Measurements from ENCODE around the gene FLG. TPM values are rescaled to one million over a fixed set of nuclear protein-coding genes. Genes with fewer than 3 reads are reported as not detected.

FLG gene
- total and polyA plus RNA-seq, 10 of the 15 experiments (the other 5 are each of a cell fraction or from before 2014, with no cell fraction given) = not detected

DNA sequence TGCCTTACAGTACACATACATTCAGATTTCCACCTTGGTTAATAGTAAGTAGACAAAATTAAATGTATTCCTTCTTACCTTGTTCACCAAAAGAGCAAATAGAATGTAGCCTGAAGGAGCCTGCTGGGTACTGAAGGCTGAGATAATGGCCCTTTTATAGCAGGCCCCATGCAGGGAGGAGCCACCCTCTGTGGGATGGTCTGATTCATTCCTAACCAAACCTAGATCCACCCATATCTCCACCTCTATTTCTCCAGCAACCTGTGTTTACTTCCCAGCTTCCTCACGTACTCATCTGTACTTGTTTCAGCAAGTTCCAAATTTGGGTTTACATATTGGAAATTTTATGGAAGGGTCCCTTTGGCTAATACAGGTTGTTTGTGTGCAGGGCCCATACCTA, at the start of gene FLG (continued):
- TF ChIP-seq, protein P1, sequence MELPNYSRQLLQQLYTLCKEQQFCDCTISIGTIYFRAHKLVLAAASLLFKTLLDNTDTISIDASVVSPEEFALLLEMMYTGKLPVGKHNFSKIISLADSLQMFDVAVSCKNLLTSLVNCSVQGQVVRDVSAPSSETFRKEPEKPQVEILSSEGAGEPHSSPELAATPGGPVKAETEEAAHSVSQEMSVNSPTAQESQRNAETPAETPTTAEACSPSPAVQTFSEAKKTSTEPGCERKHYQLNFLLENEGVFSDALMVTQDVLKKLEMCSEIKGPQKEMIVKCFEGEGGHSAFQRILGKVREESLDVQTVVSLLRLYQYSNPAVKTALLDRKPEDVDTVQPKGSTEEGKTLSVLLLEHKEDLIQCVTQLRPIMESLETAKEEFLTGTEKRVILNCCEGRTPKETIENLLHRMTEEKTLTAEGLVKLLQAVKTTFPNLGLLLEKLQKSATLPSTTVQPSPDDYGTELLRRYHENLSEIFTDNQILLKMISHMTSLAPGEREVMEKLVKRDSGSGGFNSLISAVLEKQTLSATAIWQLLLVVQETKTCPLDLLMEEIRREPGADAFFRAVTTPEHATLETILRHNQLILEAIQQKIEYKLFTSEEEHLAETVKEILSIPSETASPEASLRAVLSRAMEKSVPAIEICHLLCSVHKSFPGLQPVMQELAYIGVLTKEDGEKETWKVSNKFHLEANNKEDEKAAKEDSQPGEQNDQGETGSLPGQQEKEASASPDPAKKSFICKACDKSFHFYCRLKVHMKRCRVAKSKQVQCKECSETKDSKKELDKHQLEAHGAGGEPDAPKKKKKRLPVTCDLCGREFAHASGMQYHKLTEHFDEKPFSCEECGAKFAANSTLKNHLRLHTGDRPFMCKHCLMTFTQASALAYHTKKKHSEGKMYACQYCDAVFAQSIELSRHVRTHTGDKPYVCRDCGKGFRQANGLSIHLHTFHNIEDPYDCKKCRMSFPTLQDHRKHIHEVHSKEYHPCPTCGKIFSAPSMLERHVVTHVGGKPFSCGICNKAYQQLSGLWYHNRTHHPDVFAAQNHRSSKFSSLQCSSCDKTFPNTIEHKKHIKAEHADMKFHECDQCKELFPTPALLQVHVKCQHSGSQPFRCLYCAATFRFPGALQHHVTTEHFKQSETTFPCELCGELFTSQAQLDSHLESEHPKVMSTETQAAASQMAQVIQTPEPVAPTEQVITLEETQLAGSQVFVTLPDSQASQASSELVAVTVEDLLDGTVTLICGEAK (IDR thresholded peaks at IDR 0.05; ENCODE audit: borderline replicate concordance) = no peak
- TF ChIP-seq CHD2 (IDR thresholded peaks at IDR 0.05; ENCODE audit: borderline replicate concordance, low read depth, low read length) = no peak
- no peak for TF ChIP-seq FOXM1 (IDR thresholded peaks at IDR 0.05; ENCODE audit: low read depth, low read length)

GRCh38 chr1:152374451-152374850, 49.4 kb upstream of the FLG start:
- Histone ChIP-seq H3K4me3 (no peak overlapping the region), H3K9ac (ENCODE audit: control insufficient read depth, insufficient read depth, low read length) (no peak overlapping the region), H3K27me3 (replicated peaks in 1 of 2; ENCODE audit: control insufficient read depth in 2 of 2, insufficient read depth in 2 of 2, low read length in 1 of 2) (no peaks in the 10 kb centered on the region), H3K27ac (ENCODE audit: control insufficient read depth, insufficient read depth) (no peak overlapping the region), H3K36me3 (ENCODE audit: control insufficient read depth in 2 of 2, insufficient read depth in 2 of 2, low read length in 1 of 2) (no peaks in the 10 kb centered on the region), H3K4me1 (ENCODE audit: control insufficient read depth, insufficient read depth, low read length) (no peaks in the 10 kb centered on the region), H3K4me2 (ENCODE audit: control insufficient read depth, insufficient read depth) (no peak overlapping the region), H2AFZ (ENCODE audit: control insufficient read depth, low read depth, low read length) (no peak overlapping the region), H4K20me1 (ENCODE audit: control insufficient read depth, insufficient read depth) (no peaks in the 10 kb centered on the region), H3K9me3 (replicated peaks; ENCODE audit: control insufficient read depth, insufficient read depth, low read length) (no peaks in the 10 kb centered on the region), H3K79me2 (ENCODE audit: control insufficient read depth, insufficient read depth, low read length) (no peaks in the 10 kb centered on the region)
- FAIRE-seq (no peak), DNase-seq (ENCODE audit: low read depth, low spot score) (no peak), ATAC-seq (no peak)
- no TSS peak for BruUV-seq (replicated peaks)
- POLR2A ChIA-PET = no interaction called here
- 64% methylated on average over 3 of the region's 3 CpGs for WGBS (ENCODE audit: insufficient coverage, insufficient replicate concordance, low lambda C conversion rate, missing lambda C conversion rate)
- RAD21 ChIA-PET (ENCODE audit: unreplicated experiment) = no interaction called here
- CTCF ChIA-PET = interaction anchor here (1.2 to 1.8 kb wide), 2 partner anchors 25 to 27 kb away, joined by 3 to 5 read pairs; no protein-coding TSS in a partner anchor
- intact Hi-C loops (cut with micrococcal nuclease; ENCODE audit: unreplicated experiment) = no loop called here
- SMC1A ChIA-PET (ENCODE audit: uncharacterized antibody, unreplicated experiment) = interaction anchor here (0.6 kb wide), 1 partner anchor 109 kb away, joined by 3 read pairs; no protein-coding TSS in a partner anchor
- in situ Hi-C loops (cut with MboI) = no loop called here
- TF ChIP-seq, protein P2, sequence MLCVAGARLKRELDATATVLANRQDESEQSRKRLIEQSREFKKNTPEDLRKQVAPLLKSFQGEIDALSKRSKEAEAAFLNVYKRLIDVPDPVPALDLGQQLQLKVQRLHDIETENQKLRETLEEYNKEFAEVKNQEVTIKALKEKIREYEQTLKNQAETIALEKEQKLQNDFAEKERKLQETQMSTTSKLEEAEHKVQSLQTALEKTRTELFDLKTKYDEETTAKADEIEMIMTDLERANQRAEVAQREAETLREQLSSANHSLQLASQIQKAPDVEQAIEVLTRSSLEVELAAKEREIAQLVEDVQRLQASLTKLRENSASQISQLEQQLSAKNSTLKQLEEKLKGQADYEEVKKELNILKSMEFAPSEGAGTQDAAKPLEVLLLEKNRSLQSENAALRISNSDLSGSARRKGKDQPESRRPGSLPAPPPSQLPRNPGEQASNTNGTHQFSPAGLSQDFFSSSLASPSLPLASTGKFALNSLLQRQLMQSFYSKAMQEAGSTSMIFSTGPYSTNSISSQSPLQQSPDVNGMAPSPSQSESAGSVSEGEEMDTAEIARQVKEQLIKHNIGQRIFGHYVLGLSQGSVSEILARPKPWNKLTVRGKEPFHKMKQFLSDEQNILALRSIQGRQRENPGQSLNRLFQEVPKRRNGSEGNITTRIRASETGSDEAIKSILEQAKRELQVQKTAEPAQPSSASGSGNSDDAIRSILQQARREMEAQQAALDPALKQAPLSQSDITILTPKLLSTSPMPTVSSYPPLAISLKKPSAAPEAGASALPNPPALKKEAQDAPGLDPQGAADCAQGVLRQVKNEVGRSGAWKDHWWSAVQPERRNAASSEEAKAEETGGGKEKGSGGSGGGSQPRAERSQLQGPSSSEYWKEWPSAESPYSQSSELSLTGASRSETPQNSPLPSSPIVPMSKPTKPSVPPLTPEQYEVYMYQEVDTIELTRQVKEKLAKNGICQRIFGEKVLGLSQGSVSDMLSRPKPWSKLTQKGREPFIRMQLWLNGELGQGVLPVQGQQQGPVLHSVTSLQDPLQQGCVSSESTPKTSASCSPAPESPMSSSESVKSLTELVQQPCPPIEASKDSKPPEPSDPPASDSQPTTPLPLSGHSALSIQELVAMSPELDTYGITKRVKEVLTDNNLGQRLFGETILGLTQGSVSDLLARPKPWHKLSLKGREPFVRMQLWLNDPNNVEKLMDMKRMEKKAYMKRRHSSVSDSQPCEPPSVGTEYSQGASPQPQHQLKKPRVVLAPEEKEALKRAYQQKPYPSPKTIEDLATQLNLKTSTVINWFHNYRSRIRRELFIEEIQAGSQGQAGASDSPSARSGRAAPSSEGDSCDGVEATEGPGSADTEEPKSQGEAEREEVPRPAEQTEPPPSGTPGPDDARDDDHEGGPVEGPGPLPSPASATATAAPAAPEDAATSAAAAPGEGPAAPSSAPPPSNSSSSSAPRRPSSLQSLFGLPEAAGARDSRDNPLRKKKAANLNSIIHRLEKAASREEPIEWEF (IDR thresholded peaks at IDR 0.05; ENCODE audit: insufficient replicate concordance, low read depth, low read length) = no peak
- TF ChIP-seq SIX5 (IDR thresholded peaks at IDR 0.05; ENCODE audit: low read depth, low read length, severe bottlenecking) (no peak), EGR1 (IDR thresholded peaks at IDR 0.05; ENCODE audit: borderline replicate concordance in 1 of 2, low read depth in 2 of 2, low read length in 2 of 2) (no peak), E4F1 (IDR thresholded peaks at IDR 0.05; ENCODE audit: borderline replicate concordance, partially characterized antibody) (no peak)
